A172 (cell line): ENCODE data around the gene GPC1. TPM values are rescaled to one million over a fixed set of nuclear protein-coding genes. Genes with fewer than 3 reads are reported as not detected.
"Not testable (repeated sequence)": the region's sequence is repeated elsewhere in the genome, so short reads cannot be mapped to it uniquely, and the experiment has no call there.

Experiments used
- DNase-seq: peaks from one replicate; pipeline ENCODE4 v3.0.0-alpha.2; 2015; ENCODE audit warnings: low spot score
- total RNA-seq: library from RNA; depleted of rRNA; stranded (reverse); fragments of >200 nt; shearing (Covaris generic); gene quantifications from 2 replicates; pipeline ENCODE4 v1.2.3, GENCODE V29; 2014

The GPC1 gene
- total RNA-seq, 1 experiment from 2014 or later, result 182 TPM

DNA sequence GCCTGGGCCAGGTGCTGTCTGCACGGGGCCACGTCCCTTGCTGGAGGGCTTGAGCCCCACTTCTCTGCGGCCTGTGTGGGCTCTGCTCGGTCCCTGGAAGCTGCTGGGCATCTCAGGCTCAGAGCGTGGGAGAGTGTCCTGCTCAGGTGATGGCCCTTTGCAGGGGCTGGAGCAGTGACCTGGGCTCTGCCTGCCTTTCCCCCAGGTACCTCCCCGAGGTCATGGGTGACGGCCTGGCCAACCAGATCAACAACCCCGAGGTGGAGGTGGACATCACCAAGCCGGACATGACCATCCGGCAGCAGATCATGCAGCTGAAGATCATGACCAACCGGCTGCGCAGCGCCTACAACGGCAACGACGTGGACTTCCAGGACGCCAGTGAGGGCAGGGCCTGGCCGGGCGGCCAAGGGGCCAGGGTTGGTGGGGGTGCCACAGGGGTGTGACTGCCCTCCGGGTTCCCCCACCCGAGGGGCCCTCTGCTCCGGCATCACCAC is 29.9 kb downstream of the GPC1 start:
- DNase-seq, result no peak

DNA sequence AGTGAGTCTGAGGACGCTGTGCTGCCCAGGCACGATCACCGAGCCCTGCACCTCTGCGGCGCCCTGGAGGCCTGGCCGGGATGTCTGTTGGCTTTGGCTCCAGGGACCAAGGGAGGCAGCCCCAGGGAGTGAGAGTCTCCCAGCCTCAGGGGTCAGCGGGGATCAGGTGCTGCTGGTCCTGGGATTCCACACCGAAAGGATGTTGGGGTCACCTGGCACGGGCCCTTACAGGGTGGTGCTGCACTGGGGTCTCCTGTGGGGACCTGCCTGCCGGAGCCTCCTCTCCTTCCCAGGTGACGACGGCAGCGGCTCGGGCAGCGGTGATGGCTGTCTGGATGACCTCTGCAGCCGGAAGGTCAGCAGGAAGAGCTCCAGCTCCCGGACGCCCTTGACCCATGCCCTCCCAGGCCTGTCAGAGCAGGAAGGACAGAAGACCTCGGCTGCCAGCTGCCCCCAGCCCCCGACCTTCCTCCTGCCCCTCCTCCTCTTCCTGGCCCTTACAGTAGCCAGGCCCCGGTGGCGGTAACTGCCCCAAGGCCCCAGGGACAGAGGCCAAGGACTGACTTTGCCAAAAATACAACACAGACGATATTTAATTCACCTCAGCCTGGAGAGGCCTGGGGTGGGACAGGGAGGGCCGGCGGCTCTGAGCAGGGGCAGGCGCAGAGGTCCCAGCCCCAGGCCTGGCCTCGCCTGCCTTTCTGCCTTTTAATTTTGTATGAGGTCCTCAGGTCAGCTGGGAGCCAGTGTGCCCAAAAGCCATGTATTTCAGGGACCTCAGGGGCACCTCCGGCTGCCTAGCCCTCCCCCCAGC is 30.5 kb downstream of the GPC1 start:
- no peak for DNase-seq

DNA sequence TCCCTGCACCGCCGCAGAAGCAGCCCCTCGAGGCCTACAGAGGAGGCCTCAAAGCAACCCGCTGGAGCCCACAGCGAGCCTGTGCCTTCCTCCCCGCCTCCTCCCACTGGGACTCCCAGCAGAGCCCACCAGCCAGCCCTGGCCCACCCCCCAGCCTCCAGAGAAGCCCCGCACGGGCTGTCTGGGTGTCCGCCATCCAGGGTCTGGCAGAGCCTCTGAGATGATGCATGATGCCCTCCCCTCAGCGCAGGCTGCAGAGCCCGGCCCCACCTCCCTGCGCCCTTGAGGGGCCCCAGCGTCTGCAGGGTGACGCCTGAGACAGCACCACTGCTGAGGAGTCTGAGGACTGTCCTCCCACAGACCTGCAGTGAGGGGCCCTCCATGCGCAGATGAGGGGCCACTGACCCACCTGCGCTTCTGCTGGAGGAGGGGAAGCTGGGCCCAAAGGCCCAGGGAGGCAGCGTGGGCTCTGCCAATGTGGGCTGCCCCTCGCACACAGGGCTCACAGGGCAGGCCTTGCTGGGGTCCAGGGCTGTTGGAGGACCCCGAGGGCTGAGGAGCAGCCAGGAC is 31.2 kb downstream of the GPC1 start:
- DNase-seq, result no peak

DNA sequence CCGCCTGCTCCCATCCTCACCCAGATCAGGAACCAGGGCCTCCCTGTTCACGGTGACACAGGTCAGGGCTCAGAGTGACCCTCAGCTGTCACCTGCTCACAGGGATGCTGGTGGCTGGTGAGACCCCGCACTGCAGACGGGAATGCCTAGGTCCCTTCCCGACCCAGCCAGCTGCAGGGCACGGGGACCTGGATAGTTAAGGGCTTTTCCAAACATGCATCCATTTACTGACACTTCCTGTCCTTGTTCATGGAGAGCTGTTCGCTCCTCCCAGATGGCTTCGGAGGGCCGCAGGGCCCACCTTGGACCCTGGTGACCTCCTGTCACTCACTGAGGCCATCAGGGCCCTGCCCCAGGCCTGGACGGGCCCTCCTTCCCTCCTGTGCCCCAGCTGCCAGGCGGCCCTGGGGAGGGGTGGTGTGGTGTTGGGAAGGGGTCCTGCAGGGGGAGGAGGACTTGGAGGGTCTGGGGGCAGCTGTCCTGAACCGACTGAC is 31.7 kb downstream of the GPC1 start:
- no peak for DNase-seq

DNA sequence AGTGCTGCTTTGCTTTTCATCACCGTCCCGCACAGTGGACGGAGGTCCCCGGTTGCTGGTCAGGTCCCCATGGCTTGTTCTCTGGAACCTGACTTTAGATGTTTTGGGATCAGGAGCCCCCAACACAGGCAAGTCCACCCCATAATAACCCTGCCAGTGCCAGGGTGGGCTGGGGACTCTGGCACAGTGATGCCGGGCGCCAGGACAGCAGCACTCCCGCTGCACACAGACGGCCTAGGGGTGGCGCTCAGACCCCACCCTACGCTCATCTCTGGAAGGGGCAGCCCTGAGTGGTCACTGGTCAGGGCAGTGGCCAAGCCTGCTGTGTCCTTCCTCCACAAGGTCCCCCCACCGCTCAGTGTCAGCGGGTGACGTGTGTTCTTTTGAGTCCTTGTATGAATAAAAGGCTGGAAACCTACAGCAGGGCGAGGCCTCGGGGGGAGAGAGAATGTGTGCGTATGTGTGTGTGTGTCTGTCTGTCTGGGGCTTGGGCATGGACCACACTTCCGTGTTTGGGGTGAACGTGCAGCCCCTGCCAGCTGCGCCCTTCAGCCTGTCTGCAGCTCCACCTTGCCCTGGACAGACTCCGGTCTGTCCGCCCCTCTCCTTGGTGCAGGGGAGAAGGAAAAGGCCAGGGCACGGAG is 32.3 kb downstream of the GPC1 start:
- DNase-seq, result no peak

DNA sequence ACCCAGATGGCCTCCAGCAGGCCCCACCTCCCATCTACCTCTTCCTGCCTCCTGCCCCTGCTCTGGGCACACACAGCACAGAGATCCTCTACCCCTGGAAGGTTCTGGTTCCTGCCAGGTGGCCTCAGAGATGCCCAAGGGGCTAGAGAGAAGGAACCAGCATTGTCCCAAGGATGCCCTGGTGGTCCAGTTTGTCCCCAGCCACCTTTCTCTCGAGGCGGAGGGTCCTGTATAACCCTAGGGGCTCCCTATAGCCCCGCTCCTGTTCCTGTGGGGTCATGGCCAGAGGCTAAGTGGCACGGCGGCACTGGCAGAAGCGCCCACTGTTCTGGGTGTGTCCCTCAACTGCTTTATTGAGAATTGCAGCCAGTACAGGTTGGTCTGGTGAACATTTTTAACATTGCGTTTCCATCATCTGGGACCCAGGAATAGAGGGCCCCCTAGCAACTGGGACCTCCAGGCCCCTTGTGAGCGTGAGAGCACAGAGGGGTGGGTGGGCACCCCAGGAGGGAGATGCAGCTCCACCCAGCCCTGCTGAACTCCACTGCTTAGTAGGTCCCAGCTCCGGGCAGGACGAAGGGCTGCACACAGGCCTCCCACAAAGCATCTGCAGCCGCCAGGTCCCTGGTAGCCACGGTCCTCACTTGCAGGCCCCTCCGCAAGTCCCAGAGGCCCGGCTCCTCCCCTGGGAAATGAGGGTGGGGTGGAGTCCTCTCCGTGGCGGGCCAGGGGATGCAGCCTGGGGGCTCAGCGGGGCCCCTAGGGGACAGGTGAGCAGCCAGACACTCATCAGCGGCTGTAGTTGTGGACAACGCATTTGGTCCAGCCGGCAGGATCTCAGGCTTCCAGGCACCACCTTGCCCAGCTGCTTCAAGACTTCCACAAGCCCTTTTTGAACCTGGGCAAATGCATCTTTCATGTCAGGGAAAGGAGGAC is 33.1 kb downstream of the GPC1 start:
- DNase-seq, result no peak

DNA sequence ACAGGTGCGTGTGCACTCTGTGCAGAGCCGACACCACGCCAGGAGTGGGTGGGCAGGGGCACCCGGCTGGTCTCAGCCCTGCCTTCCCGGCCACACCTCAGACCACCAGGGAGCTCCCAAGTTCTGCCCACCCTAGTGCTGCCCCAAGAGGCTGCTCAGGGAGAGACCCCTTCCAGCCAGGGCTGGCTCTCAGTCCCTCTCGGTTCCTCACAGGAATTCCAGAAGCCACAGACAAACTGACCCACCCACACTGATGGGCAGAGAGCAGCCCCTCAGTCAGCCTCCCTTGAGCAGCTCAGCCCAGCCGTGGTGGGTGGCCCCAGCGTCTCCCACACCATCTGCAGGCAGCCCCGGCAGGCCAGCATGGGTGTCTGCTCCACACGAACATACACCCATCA is 33.8 kb downstream of the GPC1 start:
- no peak for DNase-seq

DNA sequence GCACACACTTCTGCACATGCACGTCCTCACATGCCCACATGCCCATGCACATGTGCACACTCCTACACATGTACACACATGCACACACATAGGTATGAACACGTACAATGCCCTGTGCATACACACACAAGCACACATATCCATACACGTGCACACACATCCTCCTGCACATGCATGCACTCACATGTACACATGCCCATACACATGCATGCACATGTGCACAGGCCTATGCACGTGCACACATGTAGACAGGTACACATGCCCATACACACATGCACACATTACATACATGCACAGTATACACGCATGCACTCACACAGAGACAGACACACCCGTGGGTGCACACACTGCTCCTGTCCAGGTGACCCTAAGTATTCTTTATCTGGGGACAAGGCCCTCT is 34.3 kb downstream of the GPC1 start:
- no peak for DNase-seq

DNA sequence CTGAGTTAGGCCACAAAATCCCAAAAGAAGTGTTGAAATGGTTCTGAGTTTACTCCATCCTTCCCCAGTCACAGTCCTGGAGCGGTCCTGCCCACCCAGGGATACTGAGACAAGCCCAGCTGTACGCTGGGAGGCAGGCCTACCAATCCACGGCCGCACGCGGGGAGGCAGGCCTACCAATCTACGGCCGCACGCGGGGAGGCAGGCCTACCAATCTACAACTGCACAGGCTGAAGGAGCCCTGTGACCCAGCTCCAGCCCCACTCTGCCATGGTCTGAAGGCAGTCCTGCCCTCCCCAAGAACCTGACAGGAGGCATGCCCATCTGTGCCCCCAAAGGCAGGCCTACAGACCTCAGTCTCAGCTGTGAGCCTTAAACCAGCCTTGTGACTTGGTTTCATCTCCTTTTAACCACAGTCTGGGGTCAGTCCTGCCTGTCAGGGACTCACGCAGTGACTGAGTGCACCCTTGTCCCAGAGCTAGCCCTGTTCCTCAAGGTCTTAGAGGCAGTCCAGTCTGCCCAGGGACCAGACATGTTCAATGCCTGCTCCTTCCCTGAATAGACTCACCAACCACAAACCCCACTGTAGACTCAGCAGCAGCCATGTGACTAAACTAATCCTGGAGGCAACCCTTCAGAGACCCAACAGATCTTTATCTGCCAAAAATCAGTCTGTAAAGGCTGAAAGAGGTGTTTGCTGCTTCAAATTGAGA is 36.8 kb downstream of the GPC1 start:
- no peak for DNase-seq

DNA sequence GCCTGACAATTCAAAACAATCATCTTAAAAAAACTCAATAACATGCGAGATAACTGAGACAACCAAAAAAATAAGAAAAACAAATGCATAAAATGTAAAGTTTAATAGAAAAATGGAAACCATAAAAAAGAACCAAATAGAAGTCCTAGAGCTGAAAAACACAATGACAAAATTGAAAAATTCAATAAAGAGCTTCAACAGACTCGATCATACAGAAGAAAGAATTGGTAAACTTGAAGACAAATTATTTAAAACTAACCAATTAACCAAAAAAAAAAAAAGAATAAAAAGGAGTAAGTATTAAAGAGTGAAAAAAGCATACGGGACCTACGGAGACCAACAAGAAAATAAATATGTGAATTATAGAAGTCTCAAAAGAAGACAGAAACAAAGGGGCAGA is 37.7 kb downstream of the GPC1 start:
- no peak for DNase-seq

DNA sequence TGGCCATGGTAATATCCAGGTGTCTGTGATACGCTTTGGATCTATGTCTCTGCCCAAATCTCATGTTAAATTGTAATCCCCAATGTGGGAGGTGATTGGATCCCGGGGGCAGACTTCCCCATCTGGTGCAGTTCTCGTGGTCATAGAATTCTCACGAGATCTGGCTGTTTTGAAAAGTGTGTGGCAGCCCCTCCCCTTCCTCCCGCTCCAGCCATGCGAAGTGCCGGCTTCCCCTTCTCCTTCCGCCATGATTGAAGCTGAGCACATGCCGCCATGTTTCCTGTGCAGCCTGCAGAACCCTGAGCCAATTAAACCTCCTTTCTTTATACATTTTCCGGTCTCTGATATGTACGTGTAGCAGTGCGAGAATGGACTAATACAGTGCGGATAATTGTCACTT is 42.5 kb downstream of the GPC1 start:
- no peak for DNase-seq

DNA sequence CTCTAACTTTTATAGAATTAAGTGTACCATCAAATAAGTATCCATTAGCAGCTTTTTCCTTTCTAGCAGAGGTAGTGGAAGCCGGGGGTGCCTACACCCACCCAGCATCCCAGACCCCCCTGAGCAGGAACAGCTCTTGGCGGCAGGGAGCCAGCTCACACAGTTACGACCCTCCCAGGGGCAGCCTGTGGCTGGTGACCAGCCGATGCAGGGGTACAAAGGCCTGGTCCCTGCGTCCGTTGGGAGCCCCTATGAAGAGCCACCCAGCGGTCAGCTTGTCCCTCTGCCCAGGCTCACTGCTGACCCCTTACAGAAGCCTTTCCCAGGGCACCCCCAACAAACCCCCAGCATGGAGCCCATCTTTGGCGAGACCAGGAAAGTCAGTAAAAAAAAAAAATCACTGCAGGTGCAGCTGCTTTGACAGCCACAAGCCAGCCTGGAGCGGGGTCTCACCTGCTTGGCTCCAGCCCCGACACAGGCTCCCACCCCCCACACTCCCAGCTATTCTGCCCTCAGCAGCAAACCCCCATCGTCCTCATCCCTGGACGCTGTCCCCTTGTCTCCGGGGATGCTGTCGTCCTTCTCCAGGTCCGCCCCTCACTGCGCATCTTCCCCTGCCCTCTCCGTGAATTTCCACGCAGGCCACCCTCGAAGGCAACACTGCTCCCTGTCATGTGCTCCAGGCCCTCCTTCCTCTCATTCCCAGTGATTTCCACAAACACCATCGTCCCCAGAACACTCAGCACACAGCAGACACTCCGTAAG is 43.1 kb downstream of the GPC1 start:
- DNase-seq, result no peak

DNA sequence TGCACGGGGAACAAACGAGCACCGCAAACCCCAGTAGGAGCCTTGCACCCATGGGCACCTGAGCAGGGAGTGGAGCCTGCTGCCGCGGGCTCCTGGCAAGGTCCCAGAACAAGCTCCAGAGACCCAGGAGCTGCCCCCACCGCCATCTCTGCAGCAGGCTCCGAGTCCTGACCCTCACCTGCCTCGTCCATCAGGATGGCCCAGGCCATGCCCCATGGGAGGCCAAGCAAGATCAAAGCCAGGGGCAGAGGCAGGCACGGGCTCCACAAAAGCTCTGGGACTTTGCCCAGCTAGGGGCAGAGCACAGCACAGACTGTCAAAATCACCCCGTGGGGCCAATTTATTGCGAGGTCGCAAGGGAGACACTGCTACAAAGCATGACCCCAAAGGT is 43.6 kb downstream of the GPC1 start:
- DNase-seq, result no peak

DNA sequence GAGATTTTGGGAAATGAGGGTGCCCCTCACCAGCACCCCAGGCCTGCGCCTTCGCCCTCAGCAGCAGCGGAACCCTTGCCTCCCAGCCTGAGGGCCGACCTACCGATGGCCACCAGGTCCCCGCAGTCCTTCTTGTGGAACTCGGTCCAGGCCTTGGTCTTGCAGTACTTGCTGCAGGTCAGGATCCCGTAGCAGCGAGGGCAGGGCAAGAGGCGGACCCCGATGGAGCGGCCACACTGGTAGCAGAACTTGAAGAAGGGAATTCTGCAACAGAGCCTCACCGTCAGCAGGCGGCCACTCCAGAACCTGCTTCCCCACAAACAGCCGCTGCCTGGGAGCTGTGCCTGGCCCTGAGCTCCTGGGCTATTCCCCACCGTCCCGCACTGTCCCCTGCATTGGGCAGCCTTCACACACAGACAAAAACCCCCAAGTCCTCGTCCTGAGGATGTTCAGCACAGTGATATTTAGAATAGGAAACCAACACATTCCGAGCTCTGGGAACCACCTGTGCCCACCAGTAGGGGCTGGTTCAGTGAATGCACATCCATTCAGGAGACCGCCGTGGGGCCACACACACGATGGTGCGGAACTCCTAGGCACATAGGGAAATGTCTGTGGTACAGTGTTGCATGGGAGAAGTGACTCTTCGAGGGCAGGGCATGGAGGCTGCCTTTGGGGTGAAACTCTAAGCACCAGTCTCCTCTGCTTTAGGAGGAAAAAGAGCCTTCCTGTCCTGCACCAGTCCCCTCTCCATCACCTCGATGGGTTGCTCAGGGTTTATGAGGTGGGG is 45.6 kb downstream of the GPC1 start:
- no peak for DNase-seq

DNA sequence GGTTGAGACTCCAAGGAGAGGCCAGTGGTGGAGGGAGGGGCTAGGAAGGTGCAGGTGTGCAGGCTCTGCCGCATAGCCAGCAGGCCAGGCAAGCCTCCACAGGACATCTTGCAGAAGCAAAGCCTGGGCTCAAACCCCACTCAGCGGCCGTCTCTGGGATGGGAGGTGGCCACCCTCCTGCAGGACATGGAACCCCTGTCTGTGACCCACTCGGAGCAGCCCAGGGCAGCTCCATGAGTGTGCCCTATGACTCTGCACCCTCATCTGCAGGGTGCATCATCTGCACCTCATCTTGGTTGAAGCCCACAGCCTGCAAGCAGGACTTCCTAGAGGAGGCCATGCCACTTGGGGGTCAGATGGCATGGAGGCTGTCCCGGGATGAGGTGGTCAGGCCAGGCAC is 46.3 kb downstream of the GPC1 start:
- DNase-seq, result no peak

DNA sequence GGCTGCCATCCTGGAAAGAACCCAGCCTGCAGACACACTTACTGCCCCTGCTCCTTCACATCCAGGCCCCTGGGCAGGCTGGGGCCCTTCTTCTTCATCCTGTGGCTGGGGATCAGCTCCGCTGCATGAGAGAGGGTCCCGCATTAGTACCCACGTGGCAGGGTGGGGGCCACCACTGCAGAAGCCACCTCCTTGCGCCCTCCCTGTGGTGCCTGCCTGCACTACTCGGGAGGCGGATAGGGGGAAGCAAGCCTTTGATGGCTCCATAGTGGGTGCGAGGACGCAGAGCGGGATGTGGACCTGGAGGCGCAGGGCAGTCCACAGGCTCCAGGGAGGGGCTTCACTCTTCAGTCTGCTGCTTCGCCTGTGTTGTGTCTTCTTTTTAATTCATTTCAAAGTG is 46.7 kb downstream of the GPC1 start:
- no peak for DNase-seq

DNA sequence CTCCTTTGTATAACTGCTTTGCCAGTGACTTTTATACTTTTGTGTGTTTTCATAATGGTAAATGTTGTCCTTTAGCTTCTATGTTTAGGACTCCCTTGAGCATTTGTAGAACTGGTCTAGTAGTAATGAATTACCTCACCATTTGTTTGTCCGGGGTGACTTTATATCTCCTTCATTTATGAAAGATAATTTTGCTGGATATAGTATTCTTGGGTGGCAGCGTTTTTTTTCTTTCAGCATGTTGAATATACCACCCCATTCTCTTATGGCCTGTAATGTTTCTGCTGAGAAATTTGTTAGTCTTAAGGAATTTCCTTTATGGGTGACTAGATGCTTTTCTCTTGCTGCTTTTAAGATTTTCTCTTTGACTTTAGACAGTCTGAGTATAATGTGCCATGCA is 56.0 kb downstream of the GPC1 start:
- no peak for DNase-seq

DNA sequence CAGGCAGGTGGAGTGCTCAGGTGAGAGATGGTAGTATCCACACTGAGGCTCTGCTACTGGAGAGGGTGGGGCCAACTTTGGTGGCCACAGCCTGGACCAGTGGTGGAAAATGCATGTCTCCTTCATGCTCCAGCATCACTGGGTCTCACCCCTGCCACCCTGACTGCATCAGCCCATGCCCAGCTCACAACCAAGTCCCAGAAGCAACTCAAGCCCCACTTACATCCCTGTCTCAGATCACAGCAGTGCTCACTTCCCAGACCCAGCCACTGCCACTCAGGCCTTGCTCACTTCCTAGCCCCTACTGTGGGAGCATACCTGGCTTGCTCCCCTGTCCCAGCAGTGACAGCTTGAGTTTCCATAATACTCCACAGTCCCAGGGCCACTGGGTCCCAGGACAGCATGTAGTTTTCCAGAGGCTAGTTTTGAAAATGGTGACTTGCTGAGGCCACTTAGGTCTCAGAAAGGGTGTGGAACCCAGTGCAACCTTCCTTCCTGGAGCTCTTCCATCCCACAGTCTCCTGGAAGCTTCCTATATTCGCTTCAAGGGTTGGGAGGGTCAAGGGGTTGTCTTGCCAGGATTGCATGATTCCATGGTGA is 58.8 kb downstream of the GPC1 start:
- DNase-seq, result no peak

DNA sequence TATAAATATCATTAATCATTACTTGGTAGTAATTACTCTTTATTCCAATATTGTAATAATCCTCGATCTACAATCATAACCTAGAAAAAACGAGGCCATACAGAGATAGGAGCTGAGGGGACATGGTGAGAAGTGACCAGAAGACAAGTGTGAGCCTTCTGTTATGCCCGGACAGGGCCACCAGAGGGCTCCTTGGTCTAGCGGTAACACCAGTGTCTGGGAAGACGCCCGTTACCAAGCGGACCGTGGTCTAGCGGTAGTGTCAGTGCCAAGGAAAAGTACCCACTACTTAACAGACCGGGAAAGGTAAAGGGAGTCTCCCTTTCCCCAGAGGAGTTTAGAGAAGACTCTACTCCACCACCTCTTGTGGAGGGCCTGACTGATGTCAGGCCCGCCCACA is 59.5 kb downstream of the GPC1 start:
- DNase-seq, result not testable (repeated sequence)
